NT2/D1 (cell line): ENCODE measurements around the gene DDX56.

ENCODE experiments used
- YY1 ChIP-seq: IDR thresholded peaks from 2 replicates; pipeline ENCODE4 v1.6.1; 2011; ENCODE audit not compliant: insufficient read length, insufficient read depth
- ZNF274 ChIP-seq: IDR thresholded peaks from 2 replicates; pipeline ENCODE4 v1.6.1; 2011; ENCODE audit warnings: mild to moderate bottlenecking, low read depth, low read length

- TF ChIP-seq YY1: no peak
- no peak for TF ChIP-seq ZNF274
Measured at GRCh38 chr7:44621750-44622103, 48.0 kb upstream of the DDX56 start.
